Left ventricle myocardium inferior (tissue), 1 donor: ENCODE results near the gene NTN3. TPM values are rescaled to one million over a fixed set of nuclear protein-coding genes. Genes with fewer than 3 reads are reported as not detected.

ENCODE experiments used
- DNase-seq: peaks from one replicate; pipeline ENCODE4 v3.0.0-alpha.2; 2020
- H3K27ac ChIP-seq: fragments of 200-600 bp; replicated peaks from 2 replicates; pipeline ENCODE4 v1.8.0; 2021
- H3K27me3 ChIP-seq: fragments of 200-600 bp; 2 replicates; pipeline ENCODE4 v1.8.0; 2021; ENCODE audit warnings: low read depth
- H3K36me3 ChIP-seq: fragments of 200-600 bp; 2 replicates; pipeline ENCODE4 v1.8.0; 2021
- H3K4me1 ChIP-seq: fragments of 200-600 bp; 2 replicates; pipeline ENCODE4 v1.8.0; 2021
- H3K4me3 ChIP-seq: fragments of 200-600 bp; 2 replicates; pipeline ENCODE4 v1.8.0; 2021; ENCODE audit warnings: mild to moderate bottlenecking, moderate library complexity
- H3K9me3 ChIP-seq: fragments of 200-600 bp; replicated peaks from 2 replicates; pipeline ENCODE4 v1.8.0; 2021
- CTCF ChIP-seq: fragments of 200-600 bp; IDR thresholded peaks from 2 replicates; pipeline ENCODE4 v1.8.0; 2021; ENCODE audit warnings: antibody characterized with exemption, mild to moderate bottlenecking, borderline replicate concordance
- intact Hi-C: fragments of 100-400 bp; cut with micrococcal nuclease; formaldehyde crosslinking; loops from one replicate; pipeline ENCODE4 v1.11.0; 2022
- total RNA-seq: library from RNA; stranded (reverse); fragmentation: NEBNext Ultra II Directional; extraction: Animal tissue kit (Norgen Biotek cat#: 25700); gene quantifications from one replicate; pipeline ENCODE4 v1.2.1, GENCODE V29; 2021
- donor health status: DM: no; HTN: yes; CAD: no; lungs with severe emphysema.

NTN3 gene
- total RNA-seq, 1 donor from 2014 or later: 0.14 TPM

GRCh38 chr16:2447920-2448583 lies 23.0 kb upstream of the NTN3 start:
- Histone ChIP-seq H3K4me3 (no peak overlapping the region), H3K9me3 (no peaks in the 10 kb centered on the region), H3K4me1 (no peaks in the 10 kb centered on the region), H3K36me3 (peaks cover 23% of the 10 kb centered on the region), H3K27me3 (no peaks in the 10 kb centered on the region), H3K27ac (no peak overlapping the region)
- DNase-seq: no peak
- intact Hi-C loops: no loop called here
- TF ChIP-seq CTCF: no peak

- TF ChIP-seq CTCF: no peak
- Histone ChIP-seq H3K36me3 (peaks cover 30% of the 10 kb centered on the region), H3K27ac (no peak overlapping the region), H3K4me1 (no peaks in the 10 kb centered on the region), H3K9me3 (no peaks in the 10 kb centered on the region), H3K4me3 (no peak overlapping the region), H3K27me3 (no peaks in the 10 kb centered on the region)
- DNase-seq: no peak
- intact Hi-C loops: no loop called here
These were observed 22.0 kb upstream of the NTN3 start for GRCh38 chr16:2449118-2449517.

- Histone ChIP-seq H3K36me3 (peaks cover 19% of the 10 kb centered on the region), H3K4me1 (no peaks in the 10 kb centered on the region), H3K9me3 (no peaks in the 10 kb centered on the region), H3K27me3 (no peaks in the 10 kb centered on the region), H3K27ac (no peak overlapping the region), H3K4me3 (no peak overlapping the region)
- no peak for TF ChIP-seq CTCF
- no peak for DNase-seq
- intact Hi-C loops: no loop called here
These were observed 20.6 kb upstream of the NTN3 start for GRCh38 chr16:2450535-2450934.

- no peak overlapping the region for H3K27ac ChIP-seq
- H3K9me3 ChIP-seq: no peaks in the 10 kb centered on the region
- H3K36me3 ChIP-seq: peaks cover 16% of the 10 kb centered on the region
- DNase-seq: no peak
- H3K27me3 ChIP-seq: no peaks in the 10 kb centered on the region
- H3K4me3 ChIP-seq: no peak overlapping the region
- H3K4me1 ChIP-seq: no peaks in the 10 kb centered on the region
- intact Hi-C loops: no loop called here
- TF ChIP-seq CTCF: no peak
These were observed 20.1 kb upstream of the NTN3 start for GRCh38 chr16:2450975-2451381.

- Histone ChIP-seq H3K27ac (no peak overlapping the region), H3K9me3 (no peaks in the 10 kb centered on the region), H3K4me1 (no peaks in the 10 kb centered on the region), H3K4me3 (no peak overlapping the region), H3K36me3 (peaks cover 7% of the 10 kb centered on the region), H3K27me3 (no peaks in the 10 kb centered on the region)
- no peak for DNase-seq
- TF ChIP-seq CTCF: no peak
- intact Hi-C loops: no loop called here
These were observed 19.2 kb upstream of the NTN3 start for GRCh38 chr16:2451851-2452320.
